Central memory CD8-positive, alpha-beta T cell (primary cell): Measurements from ENCODE around the gene ZSCAN29.

ENCODE experiments used
- ATAC-seq: fragments of 150-1000 bp; cut with Tn5 transposase; replicated peaks from 2 replicates; pipeline ENCODE4 v1.10.0; 2022; ENCODE audit warnings: mild to moderate bottlenecking, moderate FRiP score, moderate number of reproducible peaks; ENCODE audit not compliant: poor library complexity, severe bottlenecking; ENCODE audit errors: extremely low read depth
- DNase-seq, 2 donors: peaks; one replicate each; pipeline ENCODE4 v3.0.0; 2021; ENCODE audit warnings: low spot score in 2 of 2
- H3K27ac Mint-ChIP-seq: one replicate; pipeline ENCODE4 v1.8.0; 2022; ENCODE audit warnings: low read depth, mild to moderate bottlenecking, moderate library complexity, mixed read lengths
- H3K27me3 Mint-ChIP-seq: one replicate; pipeline ENCODE4 v1.8.0; 2022; ENCODE audit warnings: mixed read lengths
- H3K36me3 Mint-ChIP-seq: one replicate; pipeline ENCODE4 v1.8.0; 2022; ENCODE audit warnings: mild to moderate bottlenecking, moderate library complexity, mixed read lengths; ENCODE audit not compliant: insufficient read depth
- H3K4me1 Mint-ChIP-seq: one replicate; pipeline ENCODE4 v1.8.0; 2022; ENCODE audit warnings: mixed read lengths
- H3K4me3 Mint-ChIP-seq: one replicate; pipeline ENCODE4 v1.8.0; 2022; ENCODE audit warnings: mild to moderate bottlenecking, moderate library complexity, mixed read lengths
- H3K9me3 Mint-ChIP-seq: one replicate; pipeline ENCODE4 v1.8.0; 2022; ENCODE audit warnings: mixed read lengths

Gene ZSCAN29

GRCh38 chr15:43329217-43329959, 41.5 kb downstream of the ZSCAN29 start:
- ATAC-seq, result no peak
- Mint-ChIP-seq H3K4me1 (peaks cover 31% of the 10 kb centered on the region), H3K4me3 (peak overlapping the region; percentile 93), H3K27ac (peak overlapping the region; percentile 96), H3K9me3 (no peaks in the 10 kb centered on the region), H3K36me3 (peaks cover 23% of the 10 kb centered on the region), H3K27me3 (no peaks in the 10 kb centered on the region)
- no peak for DNase-seq

- H3K4me3 Mint-ChIP-seq, result no peak overlapping the region
- peaks cover 11% of the 10 kb centered on the region for H3K36me3 Mint-ChIP-seq
- H3K27me3 Mint-ChIP-seq, result peaks cover 7% of the 10 kb centered on the region
- no peak for DNase-seq
- H3K9me3 Mint-ChIP-seq, result no peaks in the 10 kb centered on the region
- peaks cover 17% of the 10 kb centered on the region for H3K4me1 Mint-ChIP-seq
- ATAC-seq, result no peak
- H3K27ac Mint-ChIP-seq, result no peak overlapping the region
Observed at GRCh38 chr15:43325039-43325684, 45.7 kb downstream of the ZSCAN29 start.

GRCh38 chr15:43318990-43319771, 51.7 kb downstream of the ZSCAN29 start:
- no peak overlapping the region for H3K4me3 Mint-ChIP-seq
- H3K27ac Mint-ChIP-seq, result no peak overlapping the region
- DNase-seq (no peak), ATAC-seq (no peak)
- H3K9me3 Mint-ChIP-seq, result no peaks in the 10 kb centered on the region
- no peaks in the 10 kb centered on the region for H3K36me3 Mint-ChIP-seq
- no peaks in the 10 kb centered on the region for H3K4me1 Mint-ChIP-seq
- peaks cover 40% of the 10 kb centered on the region for H3K27me3 Mint-ChIP-seq

- no peak overlapping the region for H3K27ac Mint-ChIP-seq
- ATAC-seq, result no peak
- H3K4me3 Mint-ChIP-seq, result no peak overlapping the region
- H3K27me3 Mint-ChIP-seq, result peaks cover 49% of the 10 kb centered on the region
- H3K4me1 Mint-ChIP-seq, result no peaks in the 10 kb centered on the region
- H3K9me3 Mint-ChIP-seq, result no peaks in the 10 kb centered on the region
- no peak for DNase-seq
- H3K36me3 Mint-ChIP-seq, result no peaks in the 10 kb centered on the region
Observed at GRCh38 chr15:43317566-43318184, 53.2 kb downstream of the ZSCAN29 start.

- DNase-seq (no peak), ATAC-seq (no peak)
- Mint-ChIP-seq H3K36me3 (no peaks in the 10 kb centered on the region), H3K4me1 (no peaks in the 10 kb centered on the region), H3K27me3 (peaks cover 55% of the 10 kb centered on the region), H3K27ac (no peak overlapping the region), H3K9me3 (no peaks in the 10 kb centered on the region), H3K4me3 (no peak overlapping the region)
Observed at GRCh38 chr15:43316971-43317346, 53.9 kb downstream of the ZSCAN29 start.

GRCh38 chr15:43316016-43316970, 54.5 kb downstream of the ZSCAN29 start:
- Mint-ChIP-seq H3K27ac (no peak overlapping the region), H3K36me3 (no peaks in the 10 kb centered on the region), H3K27me3 (peaks cover 62% of the 10 kb centered on the region), H3K4me3 (no peak overlapping the region), H3K4me1 (no peaks in the 10 kb centered on the region), H3K9me3 (no peaks in the 10 kb centered on the region)
- ATAC-seq, result no peak
- DNase-seq, result no peak

- H3K4me3 Mint-ChIP-seq, result no peak overlapping the region
- peaks cover 63% of the 10 kb centered on the region for H3K27me3 Mint-ChIP-seq
- no peaks in the 10 kb centered on the region for H3K4me1 Mint-ChIP-seq
- no peak overlapping the region for H3K27ac Mint-ChIP-seq
- ATAC-seq (no peak), DNase-seq (no peak)
- H3K9me3 Mint-ChIP-seq, result no peaks in the 10 kb centered on the region
- no peaks in the 10 kb centered on the region for H3K36me3 Mint-ChIP-seq
Observed at GRCh38 chr15:43314171-43314570, 56.7 kb downstream of the ZSCAN29 start.

GRCh38 chr15:43312378-43312777, 58.5 kb downstream of the ZSCAN29 start:
- ATAC-seq (no peak), DNase-seq (no peak)
- no peaks in the 10 kb centered on the region for H3K9me3 Mint-ChIP-seq
- no peak overlapping the region for H3K4me3 Mint-ChIP-seq
- no peak overlapping the region for H3K27ac Mint-ChIP-seq
- no peaks in the 10 kb centered on the region for H3K4me1 Mint-ChIP-seq
- no peaks in the 10 kb centered on the region for H3K36me3 Mint-ChIP-seq
- peaks cover 70% of the 10 kb centered on the region for H3K27me3 Mint-ChIP-seq
